ENCODE measurements around the gene TGFA. TPM values are rescaled to one million over a fixed set of nuclear protein-coding genes. Genes with fewer than 3 reads are reported as not detected.

The TGFA gene
- total RNA-seq, 1 experiment from 2014 or later = 6.6 TPM

- DNase-seq (ENCODE audit: low read depth) = peak; percentile 92
Observed at GRCh38 chr2:70523996-70524965, 29.3 kb downstream of the TGFA start.

GRCh38 chr2:70523672-70523995, 30.0 kb downstream of the TGFA start:
- no peak for DNase-seq (ENCODE audit: low read depth)

GRCh38 chr2:70522627-70523026, 31.0 kb downstream of the TGFA start:
- DNase-seq (ENCODE audit: low read depth) = no peak

GRCh38 chr2:70520825-70521224, 32.8 kb downstream of the TGFA start:
- DNase-seq (ENCODE audit: low read depth) = no peak

GRCh38 chr2:70519453-70519852, 34.2 kb downstream of the TGFA start:
- no peak for DNase-seq (ENCODE audit: low read depth)

- DNase-seq (ENCODE audit: low read depth) = no peak
Observed at GRCh38 chr2:70518557-70518956, 35.1 kb downstream of the TGFA start.

- no peak for DNase-seq (ENCODE audit: low read depth)
Observed at GRCh38 chr2:70517804-70518203, 35.8 kb downstream of the TGFA start.

- DNase-seq (ENCODE audit: low read depth) = peak; percentile 41
Observed at GRCh38 chr2:70516596-70516995, 37.0 kb downstream of the TGFA start.

GRCh38 chr2:70515938-70516337, 37.7 kb downstream of the TGFA start:
- no peak for DNase-seq (ENCODE audit: low read depth)

- no peak for DNase-seq (ENCODE audit: low read depth)
Observed at GRCh38 chr2:70514612-70515055, 39.0 kb downstream of the TGFA start.

GRCh38 chr2:70513738-70514137, 39.9 kb downstream of the TGFA start:
- DNase-seq (ENCODE audit: low read depth) = no peak

- no peak for DNase-seq (ENCODE audit: low read depth)
Observed at GRCh38 chr2:70511971-70512729, 41.5 kb downstream of the TGFA start.

GRCh38 chr2:70510313-70510712, 43.3 kb downstream of the TGFA start:
- no peak for DNase-seq (ENCODE audit: low read depth)

GRCh38 chr2:70509565-70509964, 44.1 kb downstream of the TGFA start:
- DNase-seq (ENCODE audit: low read depth) = peak; percentile 33

GRCh38 chr2:70508711-70509462, 44.7 kb downstream of the TGFA start:
- DNase-seq (ENCODE audit: low read depth) = no peak

GRCh38 chr2:70505613-70506391, 47.8 kb downstream of the TGFA start:
- no peak for DNase-seq (ENCODE audit: low read depth)

- no peak for DNase-seq (ENCODE audit: low read depth)
Observed at GRCh38 chr2:70504750-70505149, 48.9 kb downstream of the TGFA start.

GRCh38 chr2:70503896-70504295, 49.7 kb downstream of the TGFA start:
- DNase-seq (ENCODE audit: low read depth) = no peak

GRCh38 chr2:70501728-70502127, 51.9 kb downstream of the TGFA start:
- DNase-seq (ENCODE audit: low read depth) = no peak

GRCh38 chr2:70501215-70501614, 52.4 kb downstream of the TGFA start:
- no peak for DNase-seq (ENCODE audit: low read depth)

- no peak for DNase-seq (ENCODE audit: low read depth)
Observed at GRCh38 chr2:70499253-70499652, 54.4 kb downstream of the TGFA start.

All from Daoy (cell line).